G401 (cell line): Measurements from ENCODE around the gene ADCY1. TPM values are rescaled to one million over a fixed set of nuclear protein-coding genes. Genes with fewer than 3 reads are reported as not detected.
"Not testable (repeated sequence)": the region's sequence is repeated elsewhere in the genome, so short reads cannot be mapped to it uniquely, and the experiment has no call there.

Experiments
- DNase-seq: peaks from one replicate; pipeline ENCODE4 v3.0.0-alpha.2; 2015; ENCODE audit warnings: low spot score
- in situ Hi-C: cut with HindIII; loops from 2 replicates; pipeline ENCODE4 v1.10.0; 2016; ENCODE audit warnings: low sequenced_read_pairs, mixed read lengths
- total RNA-seq: library from RNA; depleted of rRNA; stranded (reverse); fragments of >200 nt; shearing (Covaris generic); gene quantifications from 2 replicates; pipeline ENCODE4 v1.2.3, GENCODE V29; 2014

Gene ADCY1
- total RNA-seq, 1 experiment from 2014 or later: 0.14 TPM

GRCh38 chr7:45715471-45716352 is 141.5 kb downstream of the ADCY1 start:
- in situ Hi-C loops: no loop called here
- no peak for DNase-seq

- DNase-seq: peak; percentile 77
- in situ Hi-C loops: no loop called here
Observed at GRCh38 chr7:45716380-45717203, 142.4 kb downstream of the ADCY1 start.

GRCh38 chr7:45717537-45718235 is 143.5 kb downstream of the ADCY1 start:
- in situ Hi-C loops: no loop called here
- DNase-seq: no peak

GRCh38 chr7:45718464-45719330 is 144.5 kb downstream of the ADCY1 start:
- DNase-seq: no peak
- in situ Hi-C loops: no loop called here

GRCh38 chr7:45720989-45721388 is 146.8 kb downstream of the ADCY1 start:
- no peak for DNase-seq
- in situ Hi-C loops: no loop called here

GRCh38 chr7:45721686-45722598 is 147.8 kb downstream of the ADCY1 start:
- in situ Hi-C loops: no loop called here
- DNase-seq: no peak

- in situ Hi-C loops, DNase-seq: not testable (repeated sequence)
Observed at GRCh38 chr7:45725231-45725630, 151.1 kb downstream of the ADCY1 start.

GRCh38 chr7:45726883-45727282 is 152.7 kb downstream of the ADCY1 start:
- in situ Hi-C loops: no loop called here
- DNase-seq: no peak

GRCh38 chr7:45731692-45732443 is 157.7 kb downstream of the ADCY1 start:
- DNase-seq, in situ Hi-C loops: not testable (repeated sequence)

- in situ Hi-C loops: not testable (repeated sequence)
- peak; percentile 55 for DNase-seq
Observed at GRCh38 chr7:45738920-45739319, 164.8 kb downstream of the ADCY1 start.

- in situ Hi-C loops: not testable (repeated sequence)
Observed at GRCh38 chr7:45740573-45740972, 166.4 kb downstream of the ADCY1 start.

GRCh38 chr7:45748976-45749375 is 174.8 kb downstream of the ADCY1 start:
- in situ Hi-C loops: not testable (repeated sequence)
- peak; percentile 29 for DNase-seq

More at GRCh38 chr7:45740573-45740972, 166.4 kb downstream of the ADCY1 start:
- not testable (repeated sequence) for DNase-seq

- DNase-seq, in situ Hi-C loops: not testable (repeated sequence)
Observed at GRCh38 chr7:45751352-45751751, 177.2 kb downstream of the ADCY1 start.

GRCh38 chr7:45756333-45756732 is 182.2 kb downstream of the ADCY1 start:
- DNase-seq, in situ Hi-C loops: not testable (repeated sequence)

GRCh38 chr7:45756757-45757156 is 182.6 kb downstream of the ADCY1 start:
- DNase-seq, in situ Hi-C loops: not testable (repeated sequence)

GRCh38 chr7:45759464-45759863 is 185.3 kb downstream of the ADCY1 start:
- DNase-seq, in situ Hi-C loops: not testable (repeated sequence)
